ENCODE measurements around the gene PTGES. TPM values are rescaled to one million over a fixed set of nuclear protein-coding genes. Genes with fewer than 3 reads are reported as not detected.

Gene PTGES
- total RNA-seq, 2 experiments from 2014 or later = 0.20 to 0.21 TPM

- Mint-ChIP-seq H3K9me3 (no peaks in the 10 kb centered on the region), H3K4me1 (peaks cover 5% of the 10 kb centered on the region), H3K36me3 (no peaks in the 10 kb centered on the region), H3K27ac (no peak overlapping the region), H3K4me3 (no peak overlapping the region), H3K27me3 (peaks cover 6% of the 10 kb centered on the region)
- no peak for DNase-seq
Observed at GRCh38 chr9:129740666-129741464, 12.0 kb downstream of the PTGES start.

GRCh38 chr9:129740174-129740573 is 12.7 kb downstream of the PTGES start:
- Mint-ChIP-seq H3K27me3 (peaks cover 6% of the 10 kb centered on the region), H3K4me3 (no peak overlapping the region), H3K4me1 (peaks cover 5% of the 10 kb centered on the region), H3K27ac (no peak overlapping the region), H3K9me3 (no peaks in the 10 kb centered on the region), H3K36me3 (no peaks in the 10 kb centered on the region)
- no peak for DNase-seq

GRCh38 chr9:129739432-129739831 is 13.4 kb downstream of the PTGES start:
- Mint-ChIP-seq H3K36me3 (no peaks in the 10 kb centered on the region), H3K9me3 (no peaks in the 10 kb centered on the region), H3K4me3 (no peak overlapping the region), H3K4me1 (peaks cover 5% of the 10 kb centered on the region), H3K27me3 (peaks cover 6% of the 10 kb centered on the region), H3K27ac (no peak overlapping the region)
- DNase-seq = no peak

- Mint-ChIP-seq H3K9me3 (no peaks in the 10 kb centered on the region), H3K27ac (no peak overlapping the region), H3K4me1 (peaks cover 5% of the 10 kb centered on the region), H3K27me3 (peaks cover 6% of the 10 kb centered on the region), H3K36me3 (no peaks in the 10 kb centered on the region), H3K4me3 (peak overlapping the region; percentile 68)
- DNase-seq = peak; percentile 83
Observed at GRCh38 chr9:129737479-129738274, 15.2 kb downstream of the PTGES start.

GRCh38 chr9:129736334-129736733 is 16.5 kb downstream of the PTGES start:
- Mint-ChIP-seq H3K27ac (no peak overlapping the region), H3K9me3 (no peaks in the 10 kb centered on the region), H3K36me3 (no peaks in the 10 kb centered on the region), H3K27me3 (peaks cover 9% of the 10 kb centered on the region), H3K4me1 (peaks cover 5% of the 10 kb centered on the region), H3K4me3 (no peak overlapping the region)
- no peak for DNase-seq

- H3K4me3 Mint-ChIP-seq = no peak overlapping the region
Observed at GRCh38 chr9:129735546-129735945, 17.3 kb downstream of the PTGES start.

GRCh38 chr9:129733632-129733953 is 19.2 kb downstream of the PTGES start:
- no peak for DNase-seq
- H3K27me3 Mint-ChIP-seq = peaks cover 12% of the 10 kb centered on the region
- no peak overlapping the region for H3K27ac Mint-ChIP-seq
- no peak overlapping the region for H3K4me3 Mint-ChIP-seq
- H3K4me1 Mint-ChIP-seq = peaks cover 5% of the 10 kb centered on the region
- H3K9me3 Mint-ChIP-seq = no peaks in the 10 kb centered on the region
- no peaks in the 10 kb centered on the region for H3K36me3 Mint-ChIP-seq

More at GRCh38 chr9:129735546-129735945, 17.3 kb downstream of the PTGES start:
- H3K27me3 Mint-ChIP-seq = peaks cover 12% of the 10 kb centered on the region
- no peak overlapping the region for H3K27ac Mint-ChIP-seq
- H3K36me3 Mint-ChIP-seq = no peaks in the 10 kb centered on the region
- no peak for DNase-seq
- peaks cover 5% of the 10 kb centered on the region for H3K4me1 Mint-ChIP-seq
- no peaks in the 10 kb centered on the region for H3K9me3 Mint-ChIP-seq

- peaks cover 12% of the 10 kb centered on the region for H3K27me3 Mint-ChIP-seq
- H3K4me3 Mint-ChIP-seq = no peak overlapping the region
- no peaks in the 10 kb centered on the region for H3K36me3 Mint-ChIP-seq
- DNase-seq = no peak
- no peaks in the 10 kb centered on the region for H3K9me3 Mint-ChIP-seq
- H3K27ac Mint-ChIP-seq = no peak overlapping the region
- H3K4me1 Mint-ChIP-seq = peaks cover 2% of the 10 kb centered on the region
Observed at GRCh38 chr9:129732946-129733631, 19.8 kb downstream of the PTGES start.

- Mint-ChIP-seq H3K4me1 (no peaks in the 10 kb centered on the region), H3K9me3 (no peaks in the 10 kb centered on the region), H3K36me3 (no peaks in the 10 kb centered on the region), H3K27me3 (peaks cover 11% of the 10 kb centered on the region), H3K27ac (no peak overlapping the region), H3K4me3 (no peak overlapping the region)
- no peak for DNase-seq
Observed at GRCh38 chr9:129732100-129732499, 20.7 kb downstream of the PTGES start.

- Mint-ChIP-seq H3K9me3 (no peaks in the 10 kb centered on the region), H3K4me1 (no peaks in the 10 kb centered on the region), H3K4me3 (no peak overlapping the region), H3K27me3 (peaks cover 12% of the 10 kb centered on the region), H3K27ac (no peak overlapping the region), H3K36me3 (no peaks in the 10 kb centered on the region)
- no peak for DNase-seq
Observed at GRCh38 chr9:129731477-129732085, 21.3 kb downstream of the PTGES start.

GRCh38 chr9:129728744-129729143 is 24.1 kb downstream of the PTGES start:
- DNase-seq = no peak
- H3K4me3 Mint-ChIP-seq = no peak overlapping the region
- H3K4me1 Mint-ChIP-seq = no peaks in the 10 kb centered on the region
- H3K27ac Mint-ChIP-seq = no peak overlapping the region
- H3K27me3 Mint-ChIP-seq = peaks cover 13% of the 10 kb centered on the region
- H3K9me3 Mint-ChIP-seq = no peaks in the 10 kb centered on the region
- H3K36me3 Mint-ChIP-seq = no peaks in the 10 kb centered on the region

GRCh38 chr9:129726322-129727160 is 26.3 kb downstream of the PTGES start:
- H3K27me3 Mint-ChIP-seq = peaks cover 12% of the 10 kb centered on the region
- no peaks in the 10 kb centered on the region for H3K4me1 Mint-ChIP-seq
- DNase-seq = peak; percentile 64
- no peaks in the 10 kb centered on the region for H3K36me3 Mint-ChIP-seq
- no peak overlapping the region for H3K27ac Mint-ChIP-seq
- no peaks in the 10 kb centered on the region for H3K9me3 Mint-ChIP-seq
- peak overlapping the region; percentile 42 for H3K4me3 Mint-ChIP-seq

GRCh38 chr9:129725795-129726251 is 27.0 kb downstream of the PTGES start:
- DNase-seq = no peak
- Mint-ChIP-seq H3K36me3 (no peaks in the 10 kb centered on the region), H3K27me3 (peaks cover 7% of the 10 kb centered on the region), H3K4me1 (no peaks in the 10 kb centered on the region), H3K4me3 (no peak overlapping the region), H3K9me3 (no peaks in the 10 kb centered on the region), H3K27ac (no peak overlapping the region)
